Forelimb muscle (tissue), 1 donor: ENCODE results near the gene CACNG6. TPM values are rescaled to one million over a fixed set of nuclear protein-coding genes. Genes with fewer than 3 reads are reported as not detected.

Experiments
- DNase-seq: peaks from one replicate; pipeline ENCODE4 v3.0.0-alpha.2; 2013; ENCODE audit warnings: low read depth
- polyA plus RNA-seq: library from polyadenylated mRNA; unstranded; fragments of 120-200 nt; gene quantifications from one replicate; pipeline ENCODE4 v1.2.1, GENCODE V29; 2013; ENCODE audit not compliant: insufficient read length

CACNG6 gene
- polyA plus RNA-seq, 1 donor = 27.8 TPM

GRCh38 chr19:54041969-54042606, 50.7 kb downstream of the CACNG6 start:
- DNase-seq = no peak

- DNase-seq = no peak
Observed at GRCh38 chr19:54042989-54043388, 51.6 kb downstream of the CACNG6 start.

- DNase-seq = no peak
Observed at GRCh38 chr19:54045771-54046170, 54.3 kb downstream of the CACNG6 start.

GRCh38 chr19:54047616-54048015, 56.2 kb downstream of the CACNG6 start:
- no peak for DNase-seq

Other genes with a start within 250 kb of the CACNG6 start
- 0.25 TPM for gene NLRP12, start 167.3 kb upstream of the CACNG6 start, polyA plus RNA-seq
- 151 TPM for gene MYADM, start 123.8 kb upstream of the CACNG6 start, polyA plus RNA-seq
- 0.16 TPM for gene PRKCG, start 109.4 kb upstream of the CACNG6 start, polyA plus RNA-seq
- 0.10 TPM for gene CACNG7, start 82.4 kb upstream of the CACNG6 start, polyA plus RNA-seq
- gene CACNG8, start 28.7 kb upstream of the CACNG6 start, polyA plus RNA-seq = 0.91 TPM
- gene VSTM1, start 72.3 kb downstream of the CACNG6 start, polyA plus RNA-seq = 0.19 TPM
- not detected for gene TARM1, start 89.7 kb downstream of the CACNG6 start, polyA plus RNA-seq
- gene OSCAR, start 109.2 kb downstream of the CACNG6 start, polyA plus RNA-seq = 0.39 TPM
- 120 TPM for gene NDUFA3, start 111.2 kb downstream of the CACNG6 start, polyA plus RNA-seq
- 13.5 TPM for gene TFPT, start 124.0 kb downstream of the CACNG6 start, polyA plus RNA-seq
- 44.1 TPM for gene PRPF31, start 124.1 kb downstream of the CACNG6 start, polyA plus RNA-seq
- 36.9 TPM for gene CNOT3, start 146.1 kb downstream of the CACNG6 start, polyA plus RNA-seq
- gene LENG1, start 168.1 kb downstream of the CACNG6 start, polyA plus RNA-seq = 8.1 TPM
- 3.4 TPM for gene TMC4, start 181.5 kb downstream of the CACNG6 start, polyA plus RNA-seq
- 27.2 TPM for gene MBOAT7, start 197.9 kb downstream of the CACNG6 start, polyA plus RNA-seq
- 32.5 TPM for gene TSEN34, start 199.7 kb downstream of the CACNG6 start, polyA plus RNA-seq
- gene RPS9, start 209.2 kb downstream of the CACNG6 start, polyA plus RNA-seq = 2,526 TPM
- gene LILRB3, start 231.4 kb downstream of the CACNG6 start, polyA plus RNA-seq = 1.8 TPM